ENCODE data around the gene CSNK1G1. TPM values are rescaled to one million over a fixed set of nuclear protein-coding genes. Genes with fewer than 3 reads are reported as not detected.
A peak's percentile ranks its signal among the peaks of the same experiment; 100 is the strongest.
"Not testable (repeated sequence)": the region's sequence is repeated elsewhere in the genome, so short reads cannot be mapped to it uniquely, and the experiment has no call there.

The CSNK1G1 gene
- total and polyA plus RNA-seq, 5 experiments from 2014 or later, result 14.8 to 25.4 (median 16.6) TPM

- POLR2A ChIA-PET, result no interaction called here
- no peak for DNase-seq
- H3K27me3 Mint-ChIP-seq, result no peaks in the 10 kb centered on the region
- H3K27ac Mint-ChIP-seq, result peak overlapping the region in 1 of 10 donors; percentile 4
- no peaks in the 10 kb centered on the region for H3K9me3 Mint-ChIP-seq
- H3K4me1 Mint-ChIP-seq, result peaks cover 0 to 2% (median under 1%) of the 10 kb centered on the region in 4 donors
- H3K36me3 Mint-ChIP-seq, result peaks cover 13 to 97% (median 31%) of the 10 kb centered on the region in 3 donors
- ATAC-seq, result no peak
- no peak overlapping the region for H3K4me3 Mint-ChIP-seq
Measured at GRCh38 chr15:64122936-64123351, 233.0 kb downstream of the CSNK1G1 start.

GRCh38 chr15:64122444-64122843 is 233.5 kb downstream of the CSNK1G1 start:
- no peaks in the 10 kb centered on the region for H3K9me3 Mint-ChIP-seq
- ATAC-seq, result no peak
- no peaks in the 10 kb centered on the region for H3K4me1 Mint-ChIP-seq
- peaks cover 9 to 97% (median 29%) of the 10 kb centered on the region in 3 donors for H3K36me3 Mint-ChIP-seq
- no peak overlapping the region for H3K4me3 Mint-ChIP-seq
- no peak for DNase-seq
- POLR2A ChIA-PET, result interaction anchor here (0.7 kb wide), 1 partner anchor 31 kb away, joined by 3 read pairs; no protein-coding TSS in a partner anchor
- peak overlapping the region in 1 of 10 donors; percentile 29 for H3K27ac Mint-ChIP-seq
- H3K27me3 Mint-ChIP-seq, result no peaks in the 10 kb centered on the region

GRCh38 chr15:64121614-64122013 is 234.4 kb downstream of the CSNK1G1 start:
- ATAC-seq (no peak), DNase-seq (no peak)
- Mint-ChIP-seq H3K27ac (no peak overlapping the region), H3K4me3 (no peak overlapping the region), H3K36me3 (peaks cover 8 to 97% (median 27%) of the 10 kb centered on the region in 3 donors), H3K4me1 (no peaks in the 10 kb centered on the region), H3K27me3 (no peaks in the 10 kb centered on the region), H3K9me3 (no peaks in the 10 kb centered on the region)
- POLR2A ChIA-PET, result no interaction called here

GRCh38 chr15:64120322-64120721 is 235.7 kb downstream of the CSNK1G1 start:
- peaks cover 8 to 99% (median 27%) of the 10 kb centered on the region in 3 donors for H3K36me3 Mint-ChIP-seq
- not testable (repeated sequence) for DNase-seq, H3K27me3 Mint-ChIP-seq, H3K9me3 Mint-ChIP-seq, H3K4me3 Mint-ChIP-seq, H3K27ac Mint-ChIP-seq, H3K4me1 Mint-ChIP-seq, ATAC-seq
- POLR2A ChIA-PET, result interaction anchor here (0.6 to 1.2 kb wide), 2 partner anchors 11 to 18 kb away, joined by 4 to 5 read pairs; no protein-coding TSS in a partner anchor

- DNase-seq, result no peak
- H3K4me3 Mint-ChIP-seq, result no peak overlapping the region
- POLR2A ChIA-PET, result no interaction called here
- no peaks in the 10 kb centered on the region for H3K27me3 Mint-ChIP-seq
- peak overlapping the region in 2 of 10 donors; percentile 47 to 67 for H3K27ac Mint-ChIP-seq
- H3K9me3 Mint-ChIP-seq, result no peaks in the 10 kb centered on the region
- H3K4me1 Mint-ChIP-seq, result peaks cover 0 to 9% (median 2%) of the 10 kb centered on the region in 4 donors
- no peak for ATAC-seq
- peaks cover 17 to 99% (median 33%) of the 10 kb centered on the region in 3 donors for H3K36me3 Mint-ChIP-seq
Measured at GRCh38 chr15:64117759-64118487, 238.1 kb downstream of the CSNK1G1 start.

Other genes with a start within 250 kb of the CSNK1G1 start
- gene SNX22, start 204.4 kb downstream of the CSNK1G1 start, total RNA-seq, result 1 to 10 TPM; 4.3 to 4.4 TPM
- gene SNX22, start 204.4 kb downstream of the CSNK1G1 start, polyA plus RNA-seq, result under 1 TPM; 0.64 to 0.99 (median 0.76) TPM
- 100 to 1,000 TPM; 154 to 155 TPM for gene PPIB, start 193.2 kb downstream of the CSNK1G1 start, total RNA-seq
- gene PPIB, start 193.2 kb downstream of the CSNK1G1 start, polyA plus RNA-seq, result 100 to 1,000 TPM; 431 to 581 (median 521) TPM
- gene PCLAF, start 25.3 kb upstream of the CSNK1G1 start, total RNA-seq, result 1 to 10 TPM; 1.5 TPM
- gene PCLAF, start 25.3 kb upstream of the CSNK1G1 start, polyA plus RNA-seq, result under 1 TPM in 2 of 3 donors, not detected in 1; 0.16 to 0.22 TPM
- 10 to 100 TPM; 25.8 to 27.2 TPM for gene TRIP4, start 31.7 kb upstream of the CSNK1G1 start, total RNA-seq
- 10 to 100 TPM; 19.7 to 24.3 (median 24.2) TPM for gene TRIP4, start 31.7 kb upstream of the CSNK1G1 start, polyA plus RNA-seq
- 10 to 100 TPM; 66.1 to 68.2 TPM for gene ZNF609, start 104.4 kb upstream of the CSNK1G1 start, total RNA-seq
- gene ZNF609, start 104.4 kb upstream of the CSNK1G1 start, polyA plus RNA-seq, result 10 to 100 TPM; 10.2 to 23.7 (median 13.5) TPM

All from naive thymus-derived CD8-positive, alpha-beta T cell (primary cell).